Thoracic aorta (tissue), 2 donors: ENCODE data around the gene MS4A4A. TPM values are rescaled to one million over a fixed set of nuclear protein-coding genes. Genes with fewer than 3 reads are reported as not detected.

Experiments used
- ATAC-seq: fragments of 150-250 bp; one replicate; pipeline ENCODE4 v1.8.0; 2017; ENCODE audit warnings: low read depth; ENCODE audit not compliant: insufficient number of reproducible peaks, low FRiP score
- DNase-seq: peaks from one replicate; pipeline ENCODE4 v3.0.0-alpha.2; 2020; ENCODE audit warnings: low spot score
- H3K27ac ChIP-seq, 2 donors: fragments of 200-600 bp; sonication (generic); 1 replicate in 1 of 2; 2 replicates in 1 of 2; pipeline ENCODE4 v1.5.1; 2016; ENCODE audit warnings: mild to moderate bottlenecking in 2 of 2, moderate library complexity in 2 of 2
- H3K27me3 ChIP-seq: fragments of 200-600 bp; sonication (generic); replicated peaks from 2 replicates; pipeline ENCODE4 v1.6.0; 2016; ENCODE audit warnings: mild to moderate bottlenecking; ENCODE audit not compliant: insufficient read depth
- H3K36me3 ChIP-seq: fragments of 200-600 bp; sonication (generic); one replicate; pipeline ENCODE4 v1.5.1; 2016
- H3K4me1 ChIP-seq, 2 donors: fragments of 200-600 bp; sonication (generic); 1 replicate in 1 of 2; 2 replicates in 1 of 2; pipeline versions ENCODE4 v1.5.1 to v1.6.0; 2016; ENCODE audit warnings: low read depth in 2 of 2, mild to moderate bottlenecking in 1 of 2; ENCODE audit not compliant: control insufficient read depth in 1 of 2
- H3K4me3 ChIP-seq: fragments of 200-600 bp; sonication (generic); 2 replicates; pipeline ENCODE4 v1.5.1; 2016; ENCODE audit warnings: mild to moderate bottlenecking
- H3K9me3 ChIP-seq: fragments of 200-600 bp; sonication (generic); 2 replicates; pipeline ENCODE4 v1.5.1; 2016
- total RNA-seq, 2 donors: library from RNA; depleted of rRNA; stranded (reverse); fragments of >200 nt; gene quantifications; one replicate each; pipeline versions ENCODE4 v1.1.0 to v1.2.3, GENCODE V29; 2016
- TF ChIP-seq, protein P1 (sequence below): fragments of 200-600 bp; sonication (generic); IDR thresholded peaks from one replicate; pipeline ENCODE4 v1.5.1; 2019; ENCODE audit warnings: antibody characterized with exemption

Gene MS4A4A
- total RNA-seq, 2 donors from 2014 or later: 44.9 to 63.7 TPM

DNA sequence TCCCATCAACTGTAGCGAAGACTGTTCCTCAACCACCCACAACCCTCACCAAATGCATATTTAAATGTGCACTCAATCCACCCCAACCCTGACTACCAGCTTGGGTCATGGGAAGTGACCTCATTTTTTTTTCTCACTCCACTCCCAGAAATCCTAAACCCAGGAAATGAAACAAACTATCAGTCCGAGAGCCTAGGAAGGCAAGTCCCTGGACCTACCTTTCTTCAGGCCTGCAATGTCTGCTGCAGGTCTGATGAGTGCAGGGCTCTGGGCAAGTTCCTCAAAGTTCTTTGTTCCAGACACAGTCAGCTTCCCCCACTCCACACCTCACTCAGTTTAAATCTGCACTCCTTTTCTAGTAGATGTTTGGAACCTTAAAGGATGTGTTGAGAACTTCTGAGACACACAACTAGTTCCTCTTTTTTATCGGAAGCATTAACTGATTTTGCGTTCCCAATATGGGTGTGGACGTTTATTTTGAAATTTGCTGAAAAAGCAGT is 37.7 kb upstream of the MS4A4A start, which contains the start of gene MS4A4E:
TSS of gene MS4A4E (minus strand) at position 398 of the 500 bp plus-strand sequence. CDS start 13,082 bp downstream, outside the sequence.
- no peaks in the 10 kb centered on the region for H3K27me3 ChIP-seq
- TF ChIP-seq, protein P1, sequence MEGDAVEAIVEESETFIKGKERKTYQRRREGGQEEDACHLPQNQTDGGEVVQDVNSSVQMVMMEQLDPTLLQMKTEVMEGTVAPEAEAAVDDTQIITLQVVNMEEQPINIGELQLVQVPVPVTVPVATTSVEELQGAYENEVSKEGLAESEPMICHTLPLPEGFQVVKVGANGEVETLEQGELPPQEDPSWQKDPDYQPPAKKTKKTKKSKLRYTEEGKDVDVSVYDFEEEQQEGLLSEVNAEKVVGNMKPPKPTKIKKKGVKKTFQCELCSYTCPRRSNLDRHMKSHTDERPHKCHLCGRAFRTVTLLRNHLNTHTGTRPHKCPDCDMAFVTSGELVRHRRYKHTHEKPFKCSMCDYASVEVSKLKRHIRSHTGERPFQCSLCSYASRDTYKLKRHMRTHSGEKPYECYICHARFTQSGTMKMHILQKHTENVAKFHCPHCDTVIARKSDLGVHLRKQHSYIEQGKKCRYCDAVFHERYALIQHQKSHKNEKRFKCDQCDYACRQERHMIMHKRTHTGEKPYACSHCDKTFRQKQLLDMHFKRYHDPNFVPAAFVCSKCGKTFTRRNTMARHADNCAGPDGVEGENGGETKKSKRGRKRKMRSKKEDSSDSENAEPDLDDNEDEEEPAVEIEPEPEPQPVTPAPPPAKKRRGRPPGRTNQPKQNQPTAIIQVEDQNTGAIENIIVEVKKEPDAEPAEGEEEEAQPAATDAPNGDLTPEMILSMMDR: no peak
- H3K27ac ChIP-seq: no peak within 1 kb of the TSS
- ATAC-seq (no peak), DNase-seq (no peak)
- H3K4me1 ChIP-seq: no peaks in the 10 kb centered on the region
- H3K36me3 ChIP-seq: no peaks in the 10 kb centered on the region
- H3K9me3 ChIP-seq: no peaks in the 10 kb centered on the region
- peak within 1 kb of the TSS; percentile 17 for H3K4me3 ChIP-seq

DNA sequence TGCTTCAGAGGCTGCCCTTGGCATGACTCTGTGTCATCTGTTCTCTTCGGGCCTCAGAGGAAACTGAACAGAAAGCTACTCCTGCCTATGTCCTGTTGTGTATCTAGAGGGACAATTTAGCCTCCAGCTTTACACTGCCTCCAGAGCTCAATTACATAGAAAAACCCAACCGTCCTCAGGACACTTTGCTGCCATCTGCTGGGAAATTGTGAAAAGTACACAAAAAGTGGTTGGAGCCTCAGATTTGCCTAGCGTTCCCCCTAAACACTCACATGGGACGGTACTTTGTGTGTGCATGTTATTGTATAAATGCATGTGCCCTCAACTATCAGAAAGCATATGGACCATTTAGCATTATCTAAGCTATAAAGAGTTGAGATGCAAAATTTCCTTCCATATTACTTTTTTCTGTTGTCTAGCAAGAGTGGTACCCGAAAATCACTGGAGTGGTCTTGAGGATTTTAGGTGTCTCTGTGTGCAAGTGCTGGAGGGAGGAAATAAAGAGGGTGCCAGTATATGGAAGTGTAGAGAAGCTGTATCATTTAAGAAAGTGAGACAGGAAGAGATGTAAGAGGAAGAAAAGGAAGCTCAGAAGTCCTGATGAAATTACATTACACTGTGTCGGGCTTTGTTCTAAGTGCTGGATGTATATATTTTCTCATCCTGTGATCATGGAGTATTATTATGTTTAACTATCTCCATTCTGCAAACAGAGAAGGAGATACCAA is 28.8 kb upstream of the MS4A4A start:
- no peaks in the 10 kb centered on the region for H3K9me3 ChIP-seq
- TF ChIP-seq, protein P1: no peak
- ATAC-seq (no peak), DNase-seq (no peak)
- H3K4me1 ChIP-seq: no peaks in the 10 kb centered on the region
- H3K4me3 ChIP-seq: no peak overlapping the region
- H3K27ac ChIP-seq: no peak overlapping the region
- H3K36me3 ChIP-seq: no peaks in the 10 kb centered on the region
- H3K27me3 ChIP-seq: no peaks in the 10 kb centered on the region

DNA sequence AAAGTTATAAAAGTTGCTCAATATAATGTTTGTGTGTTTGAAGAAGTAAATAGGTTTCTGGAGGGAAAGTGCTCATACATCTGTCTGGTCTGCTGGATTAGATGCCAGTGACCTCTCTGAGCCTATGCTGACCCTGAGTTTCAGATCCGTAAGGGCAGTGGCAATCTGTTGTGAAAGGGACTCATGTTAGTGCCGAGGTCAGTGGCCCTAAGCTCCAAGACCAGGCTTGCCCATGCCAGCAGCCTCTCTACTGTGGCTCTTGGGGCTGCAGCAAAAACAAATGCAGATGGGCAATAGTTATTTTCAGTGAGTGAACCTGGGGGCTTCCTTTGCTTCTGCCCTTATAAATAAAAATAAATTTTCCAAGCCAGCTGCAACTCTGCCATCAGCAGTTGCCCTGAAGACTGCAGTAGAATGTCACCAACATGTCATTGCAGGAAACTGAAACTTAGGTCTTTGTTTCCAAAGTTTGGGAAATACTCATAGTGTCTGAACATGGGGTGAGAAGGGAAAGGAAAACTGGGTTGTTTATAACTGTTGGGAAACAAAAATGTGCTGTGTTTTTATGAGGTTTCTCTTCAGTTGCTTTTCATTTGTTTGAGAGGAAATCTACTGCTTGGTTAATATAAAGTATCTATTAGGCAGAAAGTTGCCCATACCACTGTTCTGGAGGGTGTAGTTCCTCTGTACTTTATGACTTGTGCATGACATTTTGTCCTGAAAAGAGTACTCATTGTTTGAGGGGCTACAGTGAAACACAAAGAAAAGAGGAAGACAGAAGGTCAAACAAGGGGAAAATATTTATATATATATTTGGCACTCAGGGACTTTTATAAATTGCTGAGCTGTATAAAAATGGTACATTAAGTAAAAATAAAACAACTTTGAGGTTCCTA is 28.0 kb upstream of the MS4A4A start:
- H3K4me3 ChIP-seq: no peak overlapping the region
- TF ChIP-seq, protein P1: no peak
- no peaks in the 10 kb centered on the region for H3K9me3 ChIP-seq
- DNase-seq: no peak
- H3K36me3 ChIP-seq: no peaks in the 10 kb centered on the region
- no peak for ATAC-seq
- no peak overlapping the region for H3K27ac ChIP-seq
- H3K4me1 ChIP-seq: no peaks in the 10 kb centered on the region
- no peaks in the 10 kb centered on the region for H3K27me3 ChIP-seq

DNA sequence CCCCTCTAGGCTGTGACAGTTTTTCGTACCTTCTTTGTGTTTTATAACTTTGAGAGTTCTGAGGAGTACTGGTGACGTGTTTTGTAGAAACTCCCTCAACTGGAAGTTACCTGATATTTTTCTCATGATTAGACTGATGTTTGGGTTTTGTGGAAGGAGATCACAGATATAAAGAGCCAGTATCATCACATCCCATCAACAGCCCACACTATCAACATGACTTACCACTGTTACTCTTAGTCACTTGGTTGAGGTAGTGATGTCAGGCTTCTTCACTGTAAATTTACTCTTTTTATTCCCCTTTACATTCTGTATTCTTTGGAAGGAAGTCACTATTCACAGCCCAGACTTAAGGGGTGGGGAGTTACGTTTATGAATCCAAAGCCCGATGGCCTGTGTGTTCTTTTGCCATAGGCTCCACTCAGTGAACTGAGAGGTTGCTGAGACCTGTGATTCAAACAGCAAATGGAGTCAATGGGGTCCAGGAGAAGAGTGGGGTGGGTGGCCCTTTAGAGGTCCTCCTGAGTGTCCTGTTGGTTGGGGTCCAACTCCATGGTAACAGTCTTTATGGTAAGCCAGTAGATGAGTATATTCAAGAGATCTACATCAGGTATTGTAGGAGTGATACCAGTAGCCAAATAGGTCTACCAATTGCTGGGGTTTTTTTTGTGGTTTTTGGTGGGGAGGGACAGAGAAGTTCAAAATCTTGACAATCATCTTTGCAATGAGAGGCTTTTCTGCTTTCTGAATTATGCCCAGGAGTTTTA is 22.3 kb upstream of the MS4A4A start:
- Histone ChIP-seq H3K4me1 (no peaks in the 10 kb centered on the region), H3K36me3 (no peaks in the 10 kb centered on the region), H3K9me3 (no peaks in the 10 kb centered on the region), H3K27me3 (no peaks in the 10 kb centered on the region), H3K27ac (no peak overlapping the region), H3K4me3 (no peak overlapping the region)
- DNase-seq (no peak), ATAC-seq (no peak)
- TF ChIP-seq, protein P1: no peak
